SU-DHL-6 (cell line): ENCODE measurements around the gene GPC3.

Experiments used
- CTCF ChIP-seq: fragments of 200-600 bp; sonication (generic); IDR thresholded peaks from one replicate; pipeline ENCODE4 v1.5.1; 2017; ENCODE audit warnings: antibody characterized with exemption, mild to moderate bottlenecking, low read length, moderate library complexity; ENCODE audit not compliant: insufficient read depth, poor library complexity, severe bottlenecking
- EZH2phosphoT487 ChIP-seq: fragments of 200-600 bp; sonication (generic), shearing (Covaris generic); conservative IDR thresholded peaks from 2 replicates; pipeline ENCODE4 v1.6.1; 2018; ENCODE audit warnings: mild to moderate bottlenecking, antibody characterized with exemption, low read length, moderate library complexity, mixed read lengths

- TF ChIP-seq CTCF (no peak), EZH2phosphoT487 (no peak)
Observed at GRCh38 chrX:133590703-133591505, 394.5 kb downstream of the GPC3 start.
